Measurements from ENCODE around the gene SEC14L1. TPM values are rescaled to one million over a fixed set of nuclear protein-coding genes. Genes with fewer than 3 reads are reported as not detected.

The SEC14L1 gene
- total RNA-seq, 1 experiment from 2014 or later = 81.0 TPM

GRCh38 chr17:77213778-77214132, 73.0 kb downstream of the SEC14L1 start:
- Mint-ChIP-seq H3K9me3 (no peaks in the 10 kb centered on the region), H3K4me1 (peaks cover 4% of the 10 kb centered on the region)
- no peak for ATAC-seq

GRCh38 chr17:77214328-77214727, 73.6 kb downstream of the SEC14L1 start:
- Mint-ChIP-seq H3K27ac (no peak overlapping the region), H3K9me3 (no peaks in the 10 kb centered on the region), H3K4me3 (no peak overlapping the region), H3K4me1 (peaks cover 4% of the 10 kb centered on the region), H3K36me3 (peaks cover 53% of the 10 kb centered on the region), H3K27me3 (ENCODE audit: low read depth) (no peaks in the 10 kb centered on the region)
- TF ChIP-seq ATF6 (CRISPR knock-in tag; IDR thresholded peaks at IDR 0.05) (no peak), NR1H2 (CRISPR knock-in tag; IDR thresholded peaks at IDR 0.05) (no peak)
- POLR2A ChIA-PET = no interaction called here
- CTCF ChIA-PET = interaction anchor here (0.5 to 2.8 kb wide), 30 partner anchors 9 to 346 kb away, joined by 3 to 17 read pairs (median 6); partner anchors contain the start of genes MGAT5B and SEC14L1
- DNase-seq (ENCODE audit: low spot score) (no peak), ATAC-seq (peak; percentile 20; the same call in 1 of the 2 replicates)

More at GRCh38 chr17:77213778-77214132, 73.0 kb downstream of the SEC14L1 start:
- no peak for DNase-seq (ENCODE audit: low spot score)
- POLR2A ChIA-PET = no interaction called here
- CTCF ChIA-PET = interaction anchor here (1.4 to 2.8 kb wide), 12 partner anchors 10 to 346 kb away, joined by 5 to 17 read pairs (median 8); partner anchors contain the start of genes MGAT5B and SEC14L1
- H3K27ac Mint-ChIP-seq = no peak overlapping the region
- H3K4me3 Mint-ChIP-seq = no peak overlapping the region
- TF ChIP-seq ELF4 (CRISPR knock-in tag; IDR thresholded peaks at IDR 0.05; ENCODE audit: low read depth) = no peak
- H3K36me3 Mint-ChIP-seq = peaks cover 54% of the 10 kb centered on the region
- H3K27me3 Mint-ChIP-seq (ENCODE audit: low read depth) = no peaks in the 10 kb centered on the region

- Mint-ChIP-seq H3K4me1 (peaks cover 4% of the 10 kb centered on the region), H3K36me3 (peaks cover 49% of the 10 kb centered on the region), H3K4me3 (no peak overlapping the region), H3K9me3 (no peaks in the 10 kb centered on the region), H3K27ac (no peak overlapping the region), H3K27me3 (ENCODE audit: low read depth) (no peaks in the 10 kb centered on the region)
- POLR2A ChIA-PET = no interaction called here
- CTCF ChIA-PET = interaction anchor here (0.5 to 2.8 kb wide), 42 partner anchors 9 to 533 kb away, joined by 3 to 17 read pairs (median 5); partner anchors contain the start of genes MGAT5B and SEC14L1
- ATAC-seq = peak; percentile 96
- DNase-seq (ENCODE audit: low spot score) = peak; percentile 72
- TF ChIP-seq USF1 (CRISPR knock-in tag; IDR thresholded peaks at IDR 0.05) (no peak), ZNF532 (CRISPR knock-in tag; IDR thresholded peaks at IDR 0.05; ENCODE audit: borderline replicate concordance) (no peak), TEAD1 (CRISPR knock-in tag; IDR thresholded peaks at IDR 0.05) (no peak), TP53 (CRISPR knock-in tag; IDR thresholded peaks at IDR 0.05) (no peak), ZNF232 (CRISPR knock-in tag; IDR thresholded peaks at IDR 0.05) (no peak), JAZF1 (CRISPR knock-in tag; IDR thresholded peaks at IDR 0.05) (no peak), CBFB (CRISPR knock-in tag; IDR thresholded peaks at IDR 0.05; ENCODE audit: low read depth) (no peak), ZNF219 (CRISPR knock-in tag; IDR thresholded peaks at IDR 0.05; ENCODE audit: borderline replicate concordance) (no peak), ZBTB43 (CRISPR knock-in tag; IDR thresholded peaks at IDR 0.05) (no peak), CTCF (IDR thresholded peaks at IDR 0.05) (no peak), FOXJ3 (CRISPR knock-in tag; IDR thresholded peaks at IDR 0.05; ENCODE audit: borderline replicate concordance) (no peak), ZNF671 (CRISPR knock-in tag; IDR thresholded peaks at IDR 0.05) (no peak), SMAD4 (CRISPR knock-in tag; IDR thresholded peaks at IDR 0.05) (no peak), SMAD3 (CRISPR knock-in tag; IDR thresholded peaks at IDR 0.05; ENCODE audit: borderline replicate concordance) (no peak), CREM (CRISPR knock-in tag; IDR thresholded peaks at IDR 0.05) (no peak), HMGXB4 (CRISPR knock-in tag; IDR thresholded peaks at IDR 0.05) (no peak), ZNF263 (CRISPR knock-in tag; IDR thresholded peaks at IDR 0.05; ENCODE audit: low read depth) (no peak), NFYB (CRISPR knock-in tag; conservative IDR thresholded peaks at IDR 0.05; ENCODE audit: low read depth) (no peak)
Measured at GRCh38 chr17:77214743-77215142, 74.0 kb downstream of the SEC14L1 start.

All from WTC11 (cell line).